ENCODE results near the gene MCF2L2. TPM values are rescaled to one million over a fixed set of nuclear protein-coding genes. Genes with fewer than 3 reads are reported as not detected.

Gene MCF2L2
- total and polyA plus RNA-seq, 7 donors = 0.17 to 2.7 (median 0.57) TPM

DNA sequence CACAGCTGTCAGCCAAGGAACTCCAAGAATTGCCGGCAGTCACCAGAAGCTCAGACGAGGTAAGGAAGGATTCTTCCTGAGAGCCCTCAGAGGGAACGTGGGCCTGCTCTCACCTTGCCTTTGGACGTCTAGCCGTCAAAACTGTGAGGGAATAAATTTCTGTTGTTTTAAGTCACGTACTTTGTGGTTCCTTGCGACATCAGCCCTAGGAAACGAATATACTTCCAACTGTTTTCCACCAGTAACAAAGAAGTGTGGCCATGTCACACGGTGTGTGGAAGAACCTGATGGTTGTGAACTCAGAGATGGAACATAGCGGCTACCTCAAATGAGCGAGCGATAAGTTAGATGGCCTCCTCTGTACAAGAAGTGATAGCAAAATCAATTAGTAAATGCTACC lies 216.3 kb downstream of the MCF2L2 start:
- H3K4me3 ChIP-seq = no peak overlapping the region
- TF ChIP-seq CTCF (IDR thresholded peaks at IDR 0.05) = no peak
- no peaks in the 10 kb centered on the region for H3K9me3 ChIP-seq
- 69 to 72% (median 72%) methylated on average over 12 of the region's 12 CpGs for WGBS, 3 donors
- H3K4me1 ChIP-seq = peaks cover 5% of the 10 kb centered on the region
- H3K27ac ChIP-seq = peak overlapping the region; percentile 67
- no peaks in the 10 kb centered on the region for H3K27me3 ChIP-seq (ENCODE audit: insufficient read depth in 3 of 3, low read length in 2 of 3)
- no peaks in the 10 kb centered on the region for H3K36me3 ChIP-seq (ENCODE audit: insufficient read depth in 1 of 2, low read depth in 1 of 2)
- intact Hi-C loops (cut with DNase I) = no loop called here
- ATAC-seq = no peak
- no peak for DNase-seq

GRCh38 chr3:183211352-183211751 lies 217.1 kb downstream of the MCF2L2 start:
- no peaks in the 10 kb centered on the region for H3K36me3 ChIP-seq (ENCODE audit: insufficient read depth in 1 of 2, low read depth in 1 of 2)
- DNase-seq (peak; percentile 38 to 64), ATAC-seq (peak; percentile 52 to 68 (median 64))
- no peak overlapping the region for H3K4me3 ChIP-seq
- intact Hi-C loops (cut with DNase I) = no loop called here
- H3K27ac ChIP-seq = peak overlapping the region; percentile 67
- H3K27me3 ChIP-seq (ENCODE audit: insufficient read depth in 3 of 3, low read length in 2 of 3) = no peaks in the 10 kb centered on the region
- TF ChIP-seq CTCF (IDR thresholded peaks at IDR 0.05) = no peak
- H3K9me3 ChIP-seq = no peaks in the 10 kb centered on the region
- 62 to 76% (median 69%) methylated on average over 13 of the region's 13 CpGs for WGBS, 3 donors
- peaks cover 5% of the 10 kb centered on the region for H3K4me1 ChIP-seq

GRCh38 chr3:183210862-183211341 lies 217.5 kb downstream of the MCF2L2 start:
- 65 to 71% (median 71%) methylated on average over 9 of the region's 9 CpGs for WGBS, 3 donors
- H3K9me3 ChIP-seq = no peaks in the 10 kb centered on the region
- peak overlapping the region; percentile 67 for H3K27ac ChIP-seq
- H3K36me3 ChIP-seq (ENCODE audit: insufficient read depth in 1 of 2, low read depth in 1 of 2) = no peaks in the 10 kb centered on the region
- TF ChIP-seq CTCF (IDR thresholded peaks at IDR 0.05) = no peak
- intact Hi-C loops (cut with DNase I) = no loop called here
- H3K4me3 ChIP-seq = no peak overlapping the region
- no peaks in the 10 kb centered on the region for H3K27me3 ChIP-seq (ENCODE audit: insufficient read depth in 3 of 3, low read length in 2 of 3)
- peak in 3 of 4 donors; percentile 17 to 28 (median 24) for ATAC-seq
- DNase-seq = no peak
- H3K4me1 ChIP-seq = peaks cover 5% of the 10 kb centered on the region

- no peak for TF ChIP-seq CTCF (IDR thresholded peaks at IDR 0.05)
- Histone ChIP-seq H3K4me1 (peaks cover 5% of the 10 kb centered on the region), H3K9me3 (no peaks in the 10 kb centered on the region), H3K4me3 (no peak overlapping the region), H3K27me3 (ENCODE audit: insufficient read depth in 3 of 3, low read length in 2 of 3) (no peaks in the 10 kb centered on the region), H3K27ac (peak overlapping the region; percentile 67), H3K36me3 (ENCODE audit: insufficient read depth in 1 of 2, low read depth in 1 of 2) (no peaks in the 10 kb centered on the region)
- ATAC-seq (no peak), DNase-seq (no peak)
- intact Hi-C loops (cut with DNase I) = no loop called here
- 74 to 80% (median 78%) methylated on average over 5 of the region's 5 CpGs for WGBS, 3 donors
These were observed 218.1 kb downstream of the MCF2L2 start for GRCh38 chr3:183210341-183210740.

DNA sequence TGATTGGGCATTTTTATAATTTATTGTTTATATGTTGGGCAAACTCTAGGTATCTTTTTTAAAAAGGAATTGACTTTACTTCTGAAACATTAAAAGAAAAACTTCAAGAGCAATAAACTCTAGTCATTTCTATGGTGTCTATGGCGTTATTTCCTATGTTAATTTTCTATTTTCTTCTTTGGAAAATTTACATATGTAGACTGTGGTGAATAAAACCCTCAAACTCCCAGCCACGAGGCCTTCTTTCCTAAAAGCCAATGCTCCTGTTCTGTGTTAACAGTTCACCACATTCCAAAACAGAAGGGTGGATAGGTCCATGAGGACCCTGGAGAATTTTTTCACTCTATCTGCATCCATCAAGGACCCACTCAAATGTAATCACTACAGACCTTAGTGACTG lies 219.6 kb downstream of the MCF2L2 start:
- TF ChIP-seq CTCF (IDR thresholded peaks at IDR 0.05) = no peak
- intact Hi-C loops (cut with DNase I) = no loop called here
- H3K27ac ChIP-seq = no peak overlapping the region
- no peaks in the 10 kb centered on the region for H3K36me3 ChIP-seq (ENCODE audit: insufficient read depth in 1 of 2, low read depth in 1 of 2)
- DNase-seq (no peak), ATAC-seq (no peak)
- H3K4me1 ChIP-seq = peaks cover 5% of the 10 kb centered on the region
- no peaks in the 10 kb centered on the region for H3K9me3 ChIP-seq
- 92 to 95% (median 93%) methylated on average over 2 of the region's 2 CpGs for WGBS, 3 donors
- H3K27me3 ChIP-seq (ENCODE audit: insufficient read depth in 3 of 3, low read length in 2 of 3) = no peaks in the 10 kb centered on the region
- H3K4me3 ChIP-seq = no peak overlapping the region
